Urothelium cell line (cell line): Measurements from ENCODE around the gene IFFO2.

Experiments used
- DNase-seq: peaks from one replicate; pipeline ENCODE4 v3.0.0; 2011; ENCODE audit warnings: low spot score, mixed read lengths
- FAIRE-seq: peaks from 2 replicates; lab custom pipeline; 2011; peaks lifted over from hg19 to GRCh38; lab: Jason Lieb, UNC

Gene IFFO2

DNA sequence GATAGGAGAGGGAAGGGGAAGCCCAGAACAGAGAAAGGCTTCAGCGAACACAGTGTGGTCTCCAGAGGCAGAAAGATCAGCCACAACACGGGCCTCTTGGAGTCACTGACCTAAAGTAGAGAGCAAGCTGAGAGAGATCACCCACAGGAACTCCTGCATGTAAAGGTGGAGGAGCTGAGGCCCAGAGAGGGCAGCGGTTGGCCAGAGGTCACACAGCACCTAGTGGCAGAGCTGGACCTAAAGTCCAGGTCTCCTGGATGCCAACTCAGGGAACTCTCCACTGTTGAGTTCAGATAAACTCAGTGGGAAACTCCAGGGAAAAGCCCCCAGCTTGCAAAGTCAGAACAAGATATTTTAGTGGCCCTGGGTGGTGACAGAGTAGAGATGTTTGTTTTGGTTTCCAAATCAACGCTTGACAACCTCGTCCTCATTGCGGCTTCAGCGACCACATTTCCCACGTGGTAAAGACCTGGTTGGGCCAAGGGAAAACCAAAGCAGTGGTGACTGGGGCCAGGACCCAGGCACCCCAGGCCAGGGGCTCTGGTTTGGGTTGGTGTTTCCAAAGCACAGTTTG lies 4.6 kb downstream of the IFFO2 start:
- DNase-seq: no peak
- no peak for FAIRE-seq

DNA sequence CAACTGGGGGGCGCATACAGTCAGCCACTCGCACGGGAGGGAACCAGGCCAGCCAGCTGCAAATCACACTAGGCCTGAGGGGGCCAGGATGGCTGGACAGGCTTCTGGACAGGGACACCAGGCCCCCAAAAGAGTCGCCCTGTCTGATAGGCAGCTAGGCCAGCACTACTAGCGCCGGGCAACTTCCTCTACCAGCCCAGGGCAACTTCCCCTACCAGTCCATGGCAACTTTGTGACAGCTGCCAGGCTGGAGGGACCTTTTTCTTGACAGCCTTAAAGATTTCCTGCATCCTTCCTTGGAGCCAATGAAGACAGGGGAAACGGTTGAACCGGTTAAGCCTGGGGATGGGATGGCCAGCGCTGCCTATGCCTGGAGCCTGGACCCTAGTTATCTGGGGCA lies 5.1 kb downstream of the IFFO2 start:
- FAIRE-seq: no peak
- DNase-seq: no peak

DNA sequence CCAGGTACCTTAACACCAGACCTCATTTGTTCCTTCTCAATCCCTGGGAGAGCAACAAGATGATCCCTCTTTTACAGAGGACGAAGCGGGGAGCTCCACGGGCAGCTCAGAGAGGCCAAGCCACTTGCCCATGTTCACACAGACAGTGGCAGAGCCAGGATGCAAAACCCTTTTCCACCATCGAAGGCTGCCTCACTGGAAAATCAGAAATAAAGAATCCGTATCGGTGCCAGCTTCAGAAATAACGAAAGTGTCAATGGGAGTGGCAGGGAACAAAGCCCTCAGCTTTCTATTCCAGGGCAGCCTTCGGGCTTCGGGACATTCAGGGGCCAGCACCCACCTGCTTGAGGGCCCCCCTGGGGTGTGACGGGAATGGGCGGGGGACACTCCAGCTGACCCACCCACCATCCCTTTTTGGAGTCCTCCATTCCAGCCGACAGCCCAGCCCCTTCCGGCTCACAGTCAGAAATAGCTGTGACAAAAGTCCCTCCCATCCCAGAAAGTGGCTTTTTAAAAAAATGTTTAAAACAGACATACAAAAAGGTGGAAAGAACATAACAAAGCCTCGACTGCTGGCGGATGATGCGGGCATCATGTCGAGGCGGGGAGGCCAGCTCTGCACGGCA lies 6.0 kb downstream of the IFFO2 start:
- FAIRE-seq (no peak), DNase-seq (no peak)

DNA sequence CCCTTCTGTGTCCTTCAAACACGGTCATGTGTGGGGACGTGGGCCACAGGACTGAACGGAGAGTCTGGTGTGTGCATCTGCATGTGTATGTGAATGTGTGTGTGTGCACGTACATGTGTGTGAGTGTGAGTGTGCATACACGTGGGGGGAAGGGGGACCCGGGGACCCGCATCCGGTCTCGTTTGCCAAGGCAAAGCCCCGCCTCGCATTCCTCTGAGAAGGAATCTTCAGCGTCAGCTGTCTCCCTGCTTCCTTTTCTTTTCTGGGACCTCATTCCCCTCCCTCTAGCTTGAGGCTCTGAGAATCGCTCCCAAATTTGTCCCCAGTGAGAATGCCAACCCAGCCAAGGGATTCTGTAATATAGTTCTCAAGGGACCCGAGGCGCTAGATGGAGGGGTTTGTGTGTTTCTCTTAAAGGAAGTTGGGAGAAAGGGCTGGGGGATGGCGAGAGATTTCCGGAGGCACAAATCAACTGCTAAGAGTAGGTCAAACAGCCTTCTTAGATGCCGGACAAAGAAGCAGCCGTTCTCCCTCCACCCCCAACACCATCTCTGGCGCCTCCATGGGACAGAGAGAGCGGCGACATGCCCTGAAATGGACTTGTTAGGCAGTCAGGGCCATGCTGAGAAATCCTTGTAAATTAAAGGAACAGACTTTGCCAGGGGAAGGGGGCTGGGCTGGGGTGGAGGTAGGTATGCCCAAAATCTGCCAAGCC lies 6.6 kb downstream of the IFFO2 start:
- FAIRE-seq (no peak), DNase-seq (peak; percentile 62)

DNA sequence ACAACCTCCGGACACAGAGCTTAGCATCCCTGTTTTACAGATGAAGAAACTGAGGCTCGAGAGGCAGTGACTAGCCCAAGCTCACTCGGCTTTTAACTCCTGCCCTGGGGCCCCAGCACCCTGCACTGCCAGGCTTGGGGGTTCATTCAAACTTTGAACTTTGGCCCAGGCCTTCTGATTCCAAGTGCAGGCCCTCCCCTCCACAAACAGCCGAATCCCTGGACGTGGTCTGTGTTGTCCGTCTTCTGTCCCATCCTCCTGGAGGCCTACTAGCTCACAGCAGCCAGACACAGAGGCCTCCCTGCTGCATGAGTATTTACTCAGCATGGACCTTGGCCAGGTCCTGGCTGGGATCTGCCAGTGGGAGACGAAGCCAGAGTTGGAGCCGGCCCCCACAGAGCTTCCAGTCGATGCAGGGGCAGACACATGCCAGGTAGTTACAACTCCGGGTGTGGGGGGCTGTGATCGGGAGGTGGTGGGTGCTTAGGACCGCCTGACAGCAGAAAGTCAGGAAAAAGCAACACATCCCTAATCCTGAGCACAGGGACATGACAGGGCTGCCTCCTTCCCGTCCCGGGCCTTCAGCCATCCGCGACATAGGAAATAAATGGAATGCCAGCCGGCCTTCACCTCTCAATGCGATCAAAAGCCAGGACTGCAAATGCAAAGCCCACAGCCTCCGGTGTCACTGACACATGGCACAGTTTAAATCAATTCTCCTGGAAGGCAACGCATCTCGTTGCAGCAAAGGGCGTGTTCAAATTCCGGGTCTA lies 7.4 kb downstream of the IFFO2 start:
- no peak for FAIRE-seq
- DNase-seq: peak; percentile 32

DNA sequence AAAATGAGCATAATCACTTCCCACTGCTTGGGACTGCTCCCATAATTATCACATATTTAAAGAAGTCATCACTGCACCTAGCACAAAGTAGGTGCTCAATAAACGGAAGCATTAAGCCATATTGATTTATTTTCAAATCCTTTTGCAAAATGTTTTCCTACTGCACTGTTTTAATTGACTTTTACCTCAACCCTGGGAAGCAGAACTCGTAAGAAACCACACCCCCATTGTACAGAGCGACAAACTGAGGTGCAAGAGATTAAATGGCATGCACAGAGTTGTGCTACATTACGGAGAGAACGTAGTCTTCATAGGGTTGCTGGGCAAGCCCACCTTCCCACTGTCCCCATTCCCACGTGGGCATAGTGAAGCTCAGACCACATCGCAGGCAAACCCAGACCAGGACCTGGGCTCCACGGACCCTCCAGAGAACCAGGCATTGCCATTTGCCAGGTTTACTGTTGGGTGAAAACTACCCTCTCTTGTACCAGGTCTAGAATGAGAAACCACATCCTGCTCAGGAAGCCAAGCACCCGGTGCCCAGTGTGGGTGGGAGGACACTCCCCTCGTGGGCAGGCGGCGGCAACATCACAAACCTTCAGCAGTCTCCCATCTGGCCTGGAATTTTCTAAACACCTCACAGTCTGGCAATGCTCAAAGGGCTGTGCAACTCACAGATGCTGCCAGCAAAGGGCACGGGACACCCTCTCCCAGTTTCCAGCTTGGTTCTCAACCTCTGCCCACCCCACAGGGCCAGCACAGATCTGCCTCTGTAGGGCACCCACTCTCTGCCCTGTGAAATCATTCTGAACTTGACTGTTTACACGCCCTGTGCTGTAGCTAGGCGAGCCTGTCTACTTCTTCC lies 8.2 kb downstream of the IFFO2 start:
- peak; percentile 70 for DNase-seq
- no peak for FAIRE-seq

DNA sequence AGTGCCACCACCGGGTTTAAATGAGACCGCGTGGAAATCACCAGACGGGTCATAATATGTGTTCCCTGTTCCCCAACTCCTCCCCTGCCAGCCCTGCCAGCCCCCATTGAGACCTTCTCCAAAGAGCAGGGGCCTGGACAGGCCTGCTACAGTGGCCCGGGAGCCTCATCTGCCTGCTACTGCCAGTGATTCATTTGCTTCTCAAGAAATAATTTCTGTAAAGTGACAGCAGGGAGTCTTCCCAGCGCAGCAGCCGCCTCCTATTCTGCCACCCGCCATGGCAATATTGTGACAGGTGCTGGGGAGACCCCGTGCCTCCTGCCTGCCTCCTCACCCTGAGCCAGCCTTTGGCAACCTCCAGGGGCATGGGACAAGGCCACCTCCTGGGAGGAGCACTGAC lies 8.9 kb downstream of the IFFO2 start:
- FAIRE-seq: no peak
- DNase-seq: no peak

DNA sequence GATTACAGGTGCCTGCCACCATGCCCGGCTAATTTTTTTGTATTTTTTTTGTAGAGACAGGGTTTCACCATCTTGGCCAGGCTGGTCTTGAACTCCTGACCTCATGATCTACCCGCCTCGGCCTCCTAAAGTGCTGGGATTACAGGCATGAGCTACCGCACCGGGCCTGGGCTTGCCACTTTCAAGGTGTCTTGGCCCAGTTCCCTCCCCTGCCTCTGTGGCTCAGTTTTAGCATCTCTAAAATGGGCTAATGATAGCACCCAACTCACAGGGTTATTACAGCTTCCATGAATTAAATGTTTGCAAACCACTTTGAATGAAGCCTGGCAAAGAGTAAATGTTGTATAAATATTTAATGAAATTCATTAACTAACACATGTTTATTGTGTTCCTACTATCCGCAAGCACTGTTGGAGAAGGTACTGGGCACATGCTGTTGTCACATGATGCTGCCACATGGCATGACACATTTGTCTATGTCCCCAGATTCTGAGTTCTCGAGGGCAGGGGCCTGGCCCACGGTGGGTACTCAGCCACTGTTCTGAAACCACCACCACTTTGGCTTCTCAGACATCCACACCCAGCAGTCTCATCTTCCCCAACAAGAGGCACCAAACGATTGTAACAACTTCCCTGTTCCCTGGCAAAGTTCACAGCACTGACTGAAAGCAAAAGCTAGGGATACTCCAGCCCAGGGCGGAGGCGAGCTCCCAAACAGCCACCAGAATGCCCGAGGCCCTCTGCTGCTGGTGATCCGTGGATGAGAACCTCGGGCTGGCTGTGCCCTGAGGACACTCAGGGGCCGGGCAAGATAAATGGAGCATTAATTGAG lies 9.7 kb downstream of the IFFO2 start:
- DNase-seq: no peak
- no peak for FAIRE-seq

DNA sequence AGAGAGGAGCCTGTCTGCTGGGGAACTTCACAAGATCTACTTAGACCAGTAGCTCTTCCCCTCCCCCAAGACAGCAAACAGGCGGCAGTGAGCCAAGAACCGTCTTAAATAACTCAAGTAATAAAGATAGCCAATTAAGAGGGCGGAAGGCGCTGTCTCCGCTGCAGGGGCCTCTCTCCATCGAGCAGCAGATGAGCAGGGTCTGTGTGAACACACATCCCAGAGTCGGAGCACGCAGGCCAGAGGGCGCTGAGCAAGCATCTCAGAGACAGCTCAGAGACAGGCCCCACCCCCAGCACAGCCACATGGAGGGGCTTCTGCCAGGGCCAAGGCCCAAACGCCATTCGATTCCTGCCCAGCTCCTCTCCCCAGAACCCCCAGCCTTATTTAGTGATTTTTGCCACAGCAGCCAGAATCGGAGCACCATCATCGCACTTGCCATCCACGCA lies 11.1 kb downstream of the IFFO2 start:
- no peak for DNase-seq
- no peak for FAIRE-seq

DNA sequence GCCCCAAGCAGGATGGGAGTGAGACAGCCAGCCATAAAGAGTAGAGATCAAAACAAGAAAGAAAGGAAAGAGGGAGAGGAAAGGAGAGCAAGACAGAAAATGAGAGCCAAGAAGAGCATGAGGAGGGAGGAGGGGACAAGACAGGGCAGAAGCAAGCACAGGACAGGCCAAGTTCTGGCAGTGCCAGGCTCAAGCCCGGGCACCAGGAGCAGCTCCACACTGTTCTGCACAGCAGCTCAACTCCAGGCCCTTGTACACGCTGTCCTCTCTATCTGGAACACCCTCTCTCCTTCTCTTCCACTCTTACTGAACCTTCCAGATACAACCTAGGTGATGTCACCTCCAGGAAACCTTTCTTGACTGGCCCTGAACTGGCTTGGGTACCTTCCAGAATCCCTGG lies 11.7 kb downstream of the IFFO2 start:
- FAIRE-seq: no peak
- DNase-seq: no peak

DNA sequence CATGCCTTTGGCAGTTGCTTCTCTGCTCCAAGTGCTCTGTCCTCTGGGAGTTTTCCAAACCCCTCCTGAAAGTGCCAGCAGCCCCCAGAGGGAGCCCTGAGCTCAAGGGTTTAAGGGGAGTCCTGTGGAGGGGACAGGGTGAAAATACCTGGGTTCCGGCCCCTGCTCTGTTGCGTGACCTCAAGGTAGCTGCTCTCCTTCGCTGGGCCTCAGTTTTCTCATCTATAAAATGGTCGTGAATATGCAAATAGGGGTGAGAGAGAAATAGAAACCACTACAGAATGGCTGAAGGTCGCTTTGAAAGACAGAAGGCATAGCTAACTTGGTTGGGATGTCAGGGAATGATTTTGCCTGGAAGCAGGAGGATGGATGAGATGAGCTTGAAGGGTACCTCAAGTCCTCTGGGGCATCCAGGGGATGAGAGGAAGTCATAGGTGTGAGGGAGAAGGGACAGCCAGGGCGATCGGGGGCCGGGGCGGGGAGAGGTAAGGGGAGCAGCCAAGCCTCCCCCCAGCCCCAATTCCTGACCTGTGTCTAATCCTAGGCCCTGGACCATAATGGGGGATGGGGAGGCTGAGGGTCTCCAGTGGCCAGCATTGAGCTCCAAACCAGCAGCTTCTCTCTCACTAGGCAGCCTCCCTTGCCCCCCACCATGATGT lies 12.4 kb downstream of the IFFO2 start:
- no peak for FAIRE-seq
- DNase-seq: no peak

DNA sequence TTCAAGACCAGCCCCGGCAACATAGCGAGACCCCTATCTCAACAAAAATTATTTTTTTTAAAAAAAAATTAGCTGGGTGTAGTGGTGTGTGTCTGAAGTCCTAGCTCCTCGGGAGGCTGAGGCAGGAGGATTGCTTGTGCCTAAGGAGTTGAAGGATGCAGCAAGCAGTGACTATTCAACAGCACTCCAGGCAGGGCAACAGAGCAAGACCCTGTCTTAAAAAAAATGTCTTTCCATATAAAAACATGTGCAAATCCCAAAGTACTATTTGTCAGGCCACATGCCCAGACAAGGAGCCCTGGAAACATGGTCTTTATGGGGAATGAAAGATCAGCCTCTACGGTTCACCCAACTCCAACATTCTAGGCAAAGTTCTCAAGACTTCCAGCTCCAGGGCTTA lies 13.3 kb downstream of the IFFO2 start:
- FAIRE-seq (no peak), DNase-seq (no peak)

DNA sequence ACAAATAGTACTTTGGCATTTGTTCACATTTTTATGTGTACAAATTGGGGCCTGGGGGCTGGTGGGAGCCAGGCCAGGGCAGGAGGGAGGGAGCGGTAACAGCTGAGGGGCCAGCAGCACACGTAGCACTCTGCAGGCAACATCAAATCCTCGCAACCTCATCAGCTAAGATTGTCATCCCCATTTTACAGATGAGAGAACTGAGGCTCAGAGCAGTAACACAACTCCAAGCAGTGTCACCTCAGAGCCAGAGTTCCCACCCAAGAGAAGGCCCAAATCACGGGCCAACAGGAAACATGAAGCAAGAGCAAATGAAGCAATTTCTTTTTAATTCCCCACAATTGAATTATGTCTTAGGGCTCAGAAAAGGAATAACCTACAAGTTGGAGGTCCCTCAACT lies 14.1 kb downstream of the IFFO2 start:
- no peak for DNase-seq
- FAIRE-seq: no peak

DNA sequence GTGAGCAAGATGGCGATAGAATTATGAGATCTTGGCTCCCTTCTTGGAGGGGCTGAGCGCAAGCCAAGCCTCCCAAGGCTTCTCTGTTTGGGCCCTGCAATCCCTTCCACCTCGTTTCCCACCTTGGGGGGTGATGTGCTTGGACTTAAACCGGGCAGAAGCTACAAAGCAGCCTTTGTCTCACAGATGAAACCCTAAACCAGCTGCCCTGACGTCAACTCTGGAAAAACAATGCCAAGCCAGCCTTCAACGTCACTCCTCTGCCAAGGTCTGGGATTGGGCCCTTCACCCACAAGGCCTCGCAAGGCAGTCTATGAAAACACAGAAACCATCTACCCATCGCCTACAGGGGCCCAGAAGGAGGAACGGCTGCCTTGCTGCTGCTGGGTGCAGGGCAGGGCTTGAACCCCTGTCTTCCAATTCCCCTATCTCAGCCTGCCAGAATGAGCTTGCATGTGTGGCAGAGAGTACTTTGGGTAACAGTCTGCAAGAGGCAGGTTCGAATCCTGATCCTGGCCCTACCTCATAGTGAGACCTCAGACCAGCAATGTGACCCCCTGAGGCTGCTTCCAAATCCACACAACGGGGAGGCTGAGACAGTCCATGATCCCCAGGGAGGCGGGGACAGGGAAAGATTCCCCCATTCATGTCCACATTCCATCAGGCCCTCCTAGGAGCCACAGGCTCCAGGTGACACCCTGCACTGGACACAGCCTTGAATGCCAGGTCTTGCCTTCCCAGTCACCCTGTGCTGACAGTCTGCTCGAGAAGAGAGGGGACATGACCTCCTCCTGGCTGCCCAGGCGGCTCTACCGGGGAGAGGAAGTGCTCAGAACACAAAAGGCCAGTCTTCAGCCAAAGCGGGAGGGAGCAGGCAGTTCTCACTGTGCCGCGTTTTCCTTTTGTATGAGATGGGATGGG lies 15.0 kb downstream of the IFFO2 start:
- DNase-seq: peak; percentile 85
- FAIRE-seq: peak; percentile 74

DNA sequence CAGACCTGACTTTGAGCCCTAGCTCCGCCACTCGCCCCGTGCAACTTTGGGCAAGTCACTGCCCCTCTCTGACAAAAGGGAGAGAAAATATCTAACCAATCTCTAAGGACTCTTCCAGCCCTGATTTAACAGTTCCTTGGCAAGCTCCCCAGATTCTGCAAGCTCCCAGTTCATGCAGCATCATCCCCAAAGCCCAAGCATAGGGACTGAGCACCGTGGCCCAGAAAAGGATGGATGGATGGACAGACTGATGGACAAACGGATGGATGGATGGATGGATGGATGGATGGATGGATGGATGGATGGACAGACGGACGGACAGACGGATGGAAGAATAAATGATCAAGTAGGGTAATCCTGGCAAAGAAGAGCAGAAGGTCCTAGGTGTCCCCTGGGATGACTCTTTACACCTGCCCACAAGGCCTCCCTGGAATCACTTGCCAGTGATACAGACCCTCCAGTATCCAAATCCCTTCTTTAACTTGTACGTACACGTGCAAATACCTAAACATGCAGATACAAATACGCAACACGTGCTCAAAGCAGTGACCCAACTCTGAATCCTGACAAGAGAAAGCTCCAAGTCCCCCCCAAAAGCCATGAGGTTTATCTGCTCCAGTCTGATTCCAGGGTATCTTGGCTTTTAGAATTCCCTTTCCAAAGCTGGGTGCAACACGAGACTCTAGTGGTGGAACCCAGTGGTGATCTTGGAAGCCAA lies 16.0 kb downstream of the IFFO2 start:
- DNase-seq (no peak), FAIRE-seq (no peak)

DNA sequence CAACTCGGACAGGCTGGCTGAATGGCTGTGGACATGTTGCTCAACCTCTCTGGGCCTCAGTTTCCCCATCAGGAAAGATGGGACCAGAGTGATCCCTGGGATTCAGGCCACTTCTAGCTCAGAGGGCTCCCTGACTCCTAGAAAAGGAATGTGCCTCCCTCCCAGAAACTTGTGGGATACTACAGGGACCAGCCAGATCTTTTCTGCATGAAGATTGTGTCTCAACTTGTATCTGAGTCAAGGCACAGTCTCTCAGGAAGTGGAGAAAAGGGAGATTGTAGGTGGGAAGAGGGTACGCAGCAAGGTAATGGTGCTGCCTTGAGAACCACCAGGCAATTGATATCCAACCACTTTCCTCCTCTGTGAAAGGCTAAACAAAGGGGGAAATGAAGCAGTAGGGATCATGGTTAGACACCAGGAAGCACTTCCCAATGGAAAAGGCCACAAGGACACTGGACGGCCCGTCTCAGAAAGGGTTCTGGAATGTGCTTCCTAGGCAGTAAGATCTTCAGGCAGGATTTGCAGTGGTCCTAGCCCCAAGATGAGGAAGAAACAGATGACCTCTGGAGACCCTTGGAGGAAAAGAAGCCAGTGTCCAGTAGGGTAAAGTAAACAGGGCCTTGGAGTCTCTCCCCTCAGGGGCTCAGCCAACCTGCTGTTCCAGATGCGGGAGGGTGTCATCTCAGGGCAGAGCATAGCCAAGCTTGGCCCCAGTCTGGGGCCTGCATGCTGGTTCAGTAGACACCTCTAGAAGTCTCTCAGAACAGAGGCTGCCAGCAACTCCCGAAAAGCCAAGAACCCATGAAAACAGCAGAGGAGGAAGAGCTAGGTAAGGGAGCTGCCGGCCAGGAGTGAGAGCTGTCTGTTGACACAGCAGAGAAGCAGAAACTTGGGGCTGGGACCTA lies 16.8 kb downstream of the IFFO2 start:
- no peak for DNase-seq
- no peak for FAIRE-seq

DNA sequence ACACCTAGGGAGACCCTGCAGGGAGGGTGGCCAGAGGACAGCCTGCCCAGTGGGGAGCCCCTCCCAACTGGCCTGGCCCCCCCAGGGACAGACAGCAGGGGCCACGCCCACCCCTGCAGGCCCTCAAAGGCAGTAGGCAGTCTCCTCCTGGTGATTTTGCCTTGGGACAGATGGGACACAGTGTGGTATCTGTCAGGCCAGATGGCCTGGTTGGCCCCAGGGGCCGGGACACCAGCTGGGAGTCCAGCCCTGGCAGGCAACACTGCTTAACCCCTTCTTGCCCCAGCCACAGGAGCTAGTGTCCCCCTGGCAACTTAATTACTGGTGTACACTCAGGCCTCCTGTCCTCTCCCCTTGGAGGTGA lies 17.8 kb downstream of the IFFO2 start:
- FAIRE-seq (no peak), DNase-seq (no peak)
